GM12864 (cell line): Measurements from ENCODE around the gene NDUFAB1.
"Not testable (repeated sequence)": the region's sequence is repeated elsewhere in the genome, so short reads cannot be mapped to it uniquely, and the experiment has no call there.

Experiments used
- DNase-seq: peaks from one replicate; pipeline ENCODE4 v3.0.0-alpha.2; 2011; ENCODE audit warnings: low read depth
- H3K4me3 ChIP-seq: 2 replicates; pipeline ENCODE4 v1.5.1; 2011; ENCODE audit warnings: mild to moderate bottlenecking, low read depth, low read length, control low read depth
- TF ChIP-seq, protein P1 (sequence below): IDR thresholded peaks from 2 replicates; pipeline ENCODE4 v1.5.1; 2011; ENCODE audit warnings: low read depth, mild to moderate bottlenecking, moderate library complexity, low read length, control low read depth, inconsistent platforms; ENCODE audit errors: missing control alignments

Gene NDUFAB1

DNA sequence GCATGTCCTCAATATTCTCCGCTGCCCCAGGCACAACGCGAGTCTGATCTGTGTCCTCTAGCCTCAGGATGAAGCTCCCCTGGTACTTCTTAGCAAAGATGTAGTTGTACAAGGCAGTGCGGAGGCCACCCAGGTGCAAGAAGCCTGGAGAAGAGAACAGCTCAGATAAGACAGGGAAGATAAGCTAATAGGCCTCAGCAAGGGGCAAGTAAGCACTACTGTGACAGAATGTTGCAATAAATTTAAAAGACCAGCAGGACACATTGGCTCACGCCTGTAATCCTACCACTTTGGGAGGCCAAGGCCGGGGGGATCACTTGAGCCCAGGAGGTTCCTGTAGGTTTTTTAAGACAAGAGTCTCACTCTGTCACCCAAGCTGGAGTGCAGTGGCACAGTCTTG lies 44.0 kb downstream of the NDUFAB1 start:
- no peak overlapping the region for H3K4me3 ChIP-seq
- no peak for DNase-seq
- TF ChIP-seq, protein P1, sequence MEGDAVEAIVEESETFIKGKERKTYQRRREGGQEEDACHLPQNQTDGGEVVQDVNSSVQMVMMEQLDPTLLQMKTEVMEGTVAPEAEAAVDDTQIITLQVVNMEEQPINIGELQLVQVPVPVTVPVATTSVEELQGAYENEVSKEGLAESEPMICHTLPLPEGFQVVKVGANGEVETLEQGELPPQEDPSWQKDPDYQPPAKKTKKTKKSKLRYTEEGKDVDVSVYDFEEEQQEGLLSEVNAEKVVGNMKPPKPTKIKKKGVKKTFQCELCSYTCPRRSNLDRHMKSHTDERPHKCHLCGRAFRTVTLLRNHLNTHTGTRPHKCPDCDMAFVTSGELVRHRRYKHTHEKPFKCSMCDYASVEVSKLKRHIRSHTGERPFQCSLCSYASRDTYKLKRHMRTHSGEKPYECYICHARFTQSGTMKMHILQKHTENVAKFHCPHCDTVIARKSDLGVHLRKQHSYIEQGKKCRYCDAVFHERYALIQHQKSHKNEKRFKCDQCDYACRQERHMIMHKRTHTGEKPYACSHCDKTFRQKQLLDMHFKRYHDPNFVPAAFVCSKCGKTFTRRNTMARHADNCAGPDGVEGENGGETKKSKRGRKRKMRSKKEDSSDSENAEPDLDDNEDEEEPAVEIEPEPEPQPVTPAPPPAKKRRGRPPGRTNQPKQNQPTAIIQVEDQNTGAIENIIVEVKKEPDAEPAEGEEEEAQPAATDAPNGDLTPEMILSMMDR = no peak

- TF ChIP-seq, protein P1 = no peak
- no peak overlapping the region for H3K4me3 ChIP-seq
- DNase-seq = no peak
Measured at GRCh38 chr16:23549938-23550337, 46.2 kb downstream of the NDUFAB1 start.

- no peak for DNase-seq
- no peak overlapping the region for H3K4me3 ChIP-seq
- TF ChIP-seq, protein P1 = no peak
Measured at GRCh38 chr16:23544436-23544835, 51.7 kb downstream of the NDUFAB1 start.

GRCh38 chr16:23540817-23541178 lies 55.3 kb downstream of the NDUFAB1 start:
- H3K4me3 ChIP-seq, DNase-seq: not testable (repeated sequence)

- TF ChIP-seq, protein P1 = no peak
- DNase-seq = no peak
- no peak overlapping the region for H3K4me3 ChIP-seq
Measured at GRCh38 chr16:23539984-23540816, 55.9 kb downstream of the NDUFAB1 start.

DNA sequence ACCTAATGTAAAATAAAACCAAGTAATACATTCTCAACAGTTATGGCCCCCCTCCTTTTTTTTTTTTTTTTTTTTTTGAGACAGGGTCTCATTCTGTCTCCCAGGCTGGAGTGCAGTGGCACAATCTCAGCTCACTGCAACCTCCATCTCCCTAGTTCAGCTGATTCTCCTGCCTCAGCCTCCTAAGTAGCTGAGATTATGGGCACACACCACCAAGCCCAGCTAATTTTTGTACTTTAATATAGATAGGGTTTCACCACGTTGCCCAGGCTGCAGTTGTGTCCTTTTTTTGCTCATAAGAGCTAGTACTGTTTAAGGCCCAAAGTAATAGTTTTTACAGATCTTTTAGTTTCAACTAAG lies 57.2 kb downstream of the NDUFAB1 start:
- no peak overlapping the region for H3K4me3 ChIP-seq
- DNase-seq = no peak
- TF ChIP-seq, protein P1 = no peak

DNA sequence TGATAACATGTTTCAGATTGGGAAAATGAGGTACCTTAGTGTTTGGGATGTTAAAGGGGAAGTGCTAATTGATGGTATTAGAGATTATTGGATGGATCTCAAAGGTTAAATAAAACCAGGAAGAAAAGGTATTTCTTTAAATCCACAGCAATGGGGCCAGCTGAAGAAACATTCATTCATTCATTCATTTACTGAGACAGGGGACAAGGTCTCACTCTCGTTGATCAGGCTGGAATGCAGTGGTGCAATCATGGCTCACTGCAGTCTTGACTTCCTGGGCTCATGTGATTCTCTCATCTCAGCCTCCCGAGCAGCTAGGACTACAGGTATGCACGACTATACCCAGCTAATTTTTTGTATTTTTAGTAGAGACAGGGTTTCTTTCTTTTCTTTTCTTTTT lies 58.7 kb downstream of the NDUFAB1 start:
- no peak for DNase-seq
- H3K4me3 ChIP-seq = no peak overlapping the region
- TF ChIP-seq, protein P1 = no peak

DNA sequence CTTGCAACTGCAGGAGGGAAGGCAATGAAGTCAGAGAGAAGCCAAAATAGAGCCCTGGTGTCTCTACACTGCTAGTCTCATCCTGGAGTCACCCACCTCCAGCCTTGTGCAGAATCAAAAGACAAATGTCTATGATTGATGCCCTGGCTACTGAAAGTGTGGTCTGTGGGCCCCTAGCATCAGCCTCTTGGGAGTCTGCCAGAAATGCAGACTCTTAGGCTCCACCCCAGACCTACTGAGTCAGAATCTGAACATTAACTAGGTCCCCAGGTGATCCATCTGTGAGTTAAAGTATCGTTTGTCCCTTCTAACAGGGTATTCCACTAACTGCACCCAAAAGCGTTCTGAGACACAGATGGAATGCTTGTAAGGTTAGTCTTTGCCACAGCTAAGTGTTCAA lies 60.2 kb downstream of the NDUFAB1 start:
- DNase-seq = no peak
- no peak overlapping the region for H3K4me3 ChIP-seq
- TF ChIP-seq, protein P1 = no peak
